ENCODE data around the gene SLFN14.
"Not testable (repeated sequence)": the region's sequence is repeated elsewhere in the genome, so short reads cannot be mapped to it uniquely, and the experiment has no call there.

Gene SLFN14

GRCh38 chr17:35521654-35522256 is 38.9 kb downstream of the SLFN14 start:
- DNase-seq (ENCODE audit: low read depth, low spot score): not testable (repeated sequence)

- DNase-seq (ENCODE audit: low read depth, low spot score): no peak
Observed at GRCh38 chr17:35521150-35521549, 39.5 kb downstream of the SLFN14 start.

GRCh38 chr17:35519906-35520442 is 40.6 kb downstream of the SLFN14 start:
- no peak for DNase-seq (ENCODE audit: low read depth, low spot score)

- no peak for DNase-seq (ENCODE audit: low read depth, low spot score)
Observed at GRCh38 chr17:35519439-35519838, 41.2 kb downstream of the SLFN14 start.

GRCh38 chr17:35518431-35518830 is 42.2 kb downstream of the SLFN14 start:
- DNase-seq (ENCODE audit: low read depth, low spot score): not testable (repeated sequence)

- DNase-seq (ENCODE audit: low read depth, low spot score): no peak
Observed at GRCh38 chr17:35515027-35515426, 45.6 kb downstream of the SLFN14 start.

- no peak for DNase-seq (ENCODE audit: low read depth, low spot score)
Observed at GRCh38 chr17:35514564-35514963, 46.1 kb downstream of the SLFN14 start.
